Prostate gland (tissue), 2 donors: ENCODE results near the gene GJB6. TPM values are rescaled to one million over a fixed set of nuclear protein-coding genes. Genes with fewer than 3 reads are reported as not detected.
A peak's percentile ranks its signal among the peaks of the same experiment; 100 is the strongest.
"Not testable (repeated sequence)": the region's sequence is repeated elsewhere in the genome, so short reads cannot be mapped to it uniquely, and the experiment has no call there.

Experiments used
- DNase-seq: peaks from one replicate; pipeline ENCODE4 v3.0.0-alpha.2; 2019; ENCODE audit warnings: low spot score
- H3K27ac ChIP-seq, 2 donors: fragments of 200-600 bp; sonication (generic); 2 replicates each; pipeline ENCODE4 v1.5.1; 2017 to 2019
- H3K27me3 ChIP-seq: fragments of 200-600 bp; sonication (generic); replicated peaks from 2 replicates; pipeline ENCODE4 v1.5.1; 2019; ENCODE audit not compliant: insufficient read depth
- H3K36me3 ChIP-seq, 2 donors: fragments of 200-600 bp; sonication (generic); 1 replicate in 1 of 2; 2 replicates in 1 of 2; pipeline versions ENCODE4 v1.5.1 to v1.8.1; 2017 to 2019
- H3K4me1 ChIP-seq: fragments of 200-600 bp; sonication (generic); replicated peaks from 2 replicates; pipeline ENCODE4 v1.5.1; 2019
- H3K4me3 ChIP-seq, 2 donors: fragments of 200-600 bp; sonication (generic); 2 replicates each; pipeline ENCODE4 v1.5.1; 2017 to 2019
- H3K9me3 ChIP-seq: fragments of 200-600 bp; sonication (generic); 2 replicates; pipeline ENCODE4 v1.5.1; 2017
- POLR2A ChIP-seq: fragments of 450-650 bp; IDR thresholded peaks from one replicate; pipeline ENCODE4 v1.6.1; 2016; ENCODE audit warnings: antibody characterized with exemption, mild to moderate bottlenecking
- POLR2AphosphoS5 ChIP-seq: sonication (generic); formaldehyde crosslinking; IDR thresholded peaks from one replicate; pipeline ENCODE4 v1.6.1; 2017; ENCODE audit warnings: antibody characterized with exemption
- WGBS: methylation state at CpG from one replicate; pipeline ENCODE4 v1.1.5; 2018; 5-methylcytosine and 5-hydroxymethylcytosine counted together
- intact Hi-C: fragments of 100-400 bp; cut with DNase I; formaldehyde crosslinking; loops from one replicate; pipeline ENCODE4 v1.14.2; 2022
- total RNA-seq, 2 donors: library from RNA; depleted of rRNA; stranded (reverse); fragments of >200 nt; gene quantifications; one replicate each; pipeline ENCODE4 v1.1.0, GENCODE V29; 2016
- TF ChIP-seq, protein P1 (sequence below), 4 experiments: fragments of 200-600 bp in 2 of 4; fragments of 450-650 bp in 2 of 4; sonication (generic) in 2 of 4; IDR thresholded peaks; 1 replicate in 3 of 4; 2 replicates in 1 of 4; pipeline ENCODE4 v1.5.1; 2016 to 2019; ENCODE audit warnings: antibody characterized with exemption in 4 of 4, mild to moderate bottlenecking in 2 of 4, moderate library complexity in 2 of 4

The GJB6 gene
- total RNA-seq = under 1 TPM; 0.28 to 0.32 TPM

DNA sequence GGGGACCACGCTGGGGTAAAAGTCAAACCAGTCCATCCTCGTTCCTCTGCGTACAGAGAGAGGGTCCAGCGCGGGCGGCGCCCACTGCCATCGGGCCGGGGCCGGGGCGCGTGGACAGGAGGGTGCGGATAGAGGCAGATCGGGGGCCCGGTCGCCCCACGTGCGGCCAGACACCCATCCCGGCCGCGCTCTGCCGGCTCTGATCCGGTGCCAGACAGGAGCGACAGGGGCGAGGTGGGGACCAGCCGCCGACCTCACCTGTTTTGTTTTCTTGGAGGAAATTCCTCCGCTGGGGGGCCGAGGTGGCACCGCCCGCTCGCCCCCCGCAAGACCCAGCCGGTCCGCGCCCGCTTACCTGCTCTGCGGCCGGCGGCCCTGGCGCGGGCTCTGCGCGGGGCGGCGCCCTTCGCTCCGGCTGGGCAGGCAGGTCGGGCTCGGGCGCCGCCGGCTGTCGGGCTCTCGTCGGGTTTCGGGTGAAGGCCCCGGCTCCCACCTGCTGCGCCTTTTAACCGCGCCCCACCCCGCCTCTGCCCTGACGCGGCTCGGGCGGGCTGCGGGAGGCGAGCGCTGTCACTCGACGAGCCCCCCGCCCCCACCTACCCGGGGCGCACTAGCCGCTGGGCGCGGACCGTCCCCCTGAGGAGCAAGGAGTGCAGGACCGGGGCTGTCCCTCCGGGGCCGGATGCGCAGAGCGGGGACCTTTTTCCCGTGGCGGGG, at the start of gene GJB6:
GJB6 (minus strand) TSS at position 481 of the 717 bp plus-strand sequence. CDS start 8,839 bp downstream, outside the sequence.
- peaks cover 12% of the 10 kb centered on the region for H3K27me3 ChIP-seq
- DNase-seq = no peak
- intact Hi-C loops = no loop called here

DNA sequence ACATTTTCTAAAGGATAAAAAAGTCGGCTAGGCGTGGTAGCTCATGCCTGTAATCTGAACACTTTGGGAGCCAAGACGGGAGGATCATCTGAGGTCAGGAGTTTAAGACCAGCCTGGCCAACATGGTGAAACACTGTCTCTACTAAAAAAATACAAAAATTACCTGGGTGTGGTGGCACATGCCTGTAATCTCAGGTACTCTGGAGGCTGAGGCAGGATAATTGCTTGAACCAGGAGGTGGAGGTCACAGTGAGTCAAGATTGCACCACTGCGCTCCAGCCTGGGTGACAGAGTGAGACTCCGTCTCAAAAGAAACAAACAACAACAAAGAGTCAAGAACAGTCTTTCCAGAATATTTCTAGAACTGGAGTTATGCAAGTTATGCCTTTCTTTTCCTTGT, 44.8 kb upstream of the GJB6 start:
- H3K27me3 ChIP-seq, H3K4me3 ChIP-seq, H3K36me3 ChIP-seq, H3K9me3 ChIP-seq, H3K4me1 ChIP-seq, DNase-seq, intact Hi-C loops, H3K27ac ChIP-seq: not testable (repeated sequence)
- WGBS = 87% methylated on average over 5 of the region's 5 CpGs

More for the DNA sequence above, at the start of gene GJB6:
- 3% methylated on average over 49 of the region's 85 CpGs for WGBS
- no peak for TF ChIP-seq POLR2A
- TF ChIP-seq, protein P1, sequence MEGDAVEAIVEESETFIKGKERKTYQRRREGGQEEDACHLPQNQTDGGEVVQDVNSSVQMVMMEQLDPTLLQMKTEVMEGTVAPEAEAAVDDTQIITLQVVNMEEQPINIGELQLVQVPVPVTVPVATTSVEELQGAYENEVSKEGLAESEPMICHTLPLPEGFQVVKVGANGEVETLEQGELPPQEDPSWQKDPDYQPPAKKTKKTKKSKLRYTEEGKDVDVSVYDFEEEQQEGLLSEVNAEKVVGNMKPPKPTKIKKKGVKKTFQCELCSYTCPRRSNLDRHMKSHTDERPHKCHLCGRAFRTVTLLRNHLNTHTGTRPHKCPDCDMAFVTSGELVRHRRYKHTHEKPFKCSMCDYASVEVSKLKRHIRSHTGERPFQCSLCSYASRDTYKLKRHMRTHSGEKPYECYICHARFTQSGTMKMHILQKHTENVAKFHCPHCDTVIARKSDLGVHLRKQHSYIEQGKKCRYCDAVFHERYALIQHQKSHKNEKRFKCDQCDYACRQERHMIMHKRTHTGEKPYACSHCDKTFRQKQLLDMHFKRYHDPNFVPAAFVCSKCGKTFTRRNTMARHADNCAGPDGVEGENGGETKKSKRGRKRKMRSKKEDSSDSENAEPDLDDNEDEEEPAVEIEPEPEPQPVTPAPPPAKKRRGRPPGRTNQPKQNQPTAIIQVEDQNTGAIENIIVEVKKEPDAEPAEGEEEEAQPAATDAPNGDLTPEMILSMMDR (IDR thresholded peaks at IDR 0.05) = peak in 1 of 4 experiments; percentile 15
- TF ChIP-seq POLR2AphosphoS5 = no peak
- H3K36me3 ChIP-seq = no peaks in the 10 kb centered on the region
- H3K27ac ChIP-seq = no peak within 1 kb of the TSS
- no peaks in the 10 kb centered on the region for H3K4me1 ChIP-seq
- no peaks in the 10 kb centered on the region for H3K9me3 ChIP-seq
- peak within 1 kb of the TSS; percentile 12 to 30 for H3K4me3 ChIP-seq

- Histone ChIP-seq H3K36me3 (no peaks in the 10 kb centered on the region), H3K4me1 (no peaks in the 10 kb centered on the region), H3K9me3 (no peaks in the 10 kb centered on the region), H3K27ac (no peak overlapping the region), H3K4me3 (no peak overlapping the region), H3K27me3 (no peaks in the 10 kb centered on the region)
- WGBS = 47% methylated on average over 4 of the region's 4 CpGs
- intact Hi-C loops = no loop called here
- no peak for TF ChIP-seq POLR2A
- peak; percentile 84 for TF ChIP-seq POLR2AphosphoS5
- TF ChIP-seq, protein P1 (IDR thresholded peaks at IDR 0.05) = no peak
- DNase-seq = peak; percentile 66
Observed at GRCh38 chr13:20274466-20274865, 42.3 kb upstream of the GJB6 start.

DNA sequence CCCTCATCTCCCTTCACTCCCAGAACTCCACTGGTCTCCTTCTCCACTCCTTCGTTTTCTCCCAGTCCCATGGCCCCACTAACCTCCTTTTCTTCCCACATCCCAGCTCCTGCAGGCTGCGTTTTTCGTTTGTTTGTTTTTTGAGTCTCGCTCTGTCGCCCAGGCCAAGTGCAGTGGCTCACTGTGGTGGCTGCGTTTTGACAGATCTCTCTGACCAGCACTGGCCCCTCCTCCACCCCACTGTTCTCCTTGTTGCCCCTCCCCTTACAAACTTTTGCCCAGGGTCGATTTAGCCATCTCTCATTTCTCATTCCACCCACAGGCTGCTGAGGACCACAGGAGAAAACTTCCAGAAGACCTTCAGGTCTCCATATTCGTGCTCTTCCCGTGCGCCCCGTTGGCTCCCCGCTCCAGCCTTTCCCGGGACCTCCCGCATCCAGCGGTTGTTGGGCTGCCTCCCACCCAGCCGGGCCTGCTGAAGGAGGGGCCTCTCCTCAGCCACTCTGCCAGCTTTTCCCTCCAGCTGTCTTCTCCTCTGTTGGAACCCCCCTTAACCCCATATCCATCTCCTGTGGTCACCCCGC, 40.6 kb upstream of the GJB6 start:
- no peak overlapping the region for H3K4me3 ChIP-seq
- 79% methylated on average over 17 of the region's 17 CpGs for WGBS
- no peaks in the 10 kb centered on the region for H3K4me1 ChIP-seq
- no peak overlapping the region for H3K27ac ChIP-seq
- TF ChIP-seq POLR2AphosphoS5 = no peak
- no peak for TF ChIP-seq POLR2A
- TF ChIP-seq, protein P1 (IDR thresholded peaks at IDR 0.05) = no peak
- DNase-seq = no peak
- H3K9me3 ChIP-seq = no peaks in the 10 kb centered on the region
- H3K27me3 ChIP-seq = no peaks in the 10 kb centered on the region
- H3K36me3 ChIP-seq = no peaks in the 10 kb centered on the region
- intact Hi-C loops = no loop called here

DNA sequence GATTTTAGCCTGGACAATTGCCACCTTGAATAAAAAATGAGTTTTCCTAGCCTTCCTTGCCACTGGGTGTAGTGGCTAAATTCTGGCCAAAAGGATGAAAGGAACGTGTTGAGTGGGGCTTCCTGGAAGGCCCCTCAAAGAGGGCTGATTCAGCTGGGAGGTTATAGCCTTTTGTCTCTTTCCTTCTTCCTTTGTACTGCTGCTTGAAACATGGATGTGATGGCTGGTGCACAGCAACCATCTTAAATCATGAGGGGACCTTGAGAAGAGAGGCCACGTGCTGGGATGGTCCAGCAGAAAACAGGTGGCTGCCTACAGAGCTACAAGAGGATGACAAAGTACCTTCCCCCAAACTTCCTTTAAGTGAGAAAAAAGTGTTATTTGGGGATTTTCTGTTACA, 40.0 kb upstream of the GJB6 start:
- 74% methylated on average over 2 of the region's 2 CpGs for WGBS
- DNase-seq = no peak
- Histone ChIP-seq H3K4me1 (no peaks in the 10 kb centered on the region), H3K4me3 (no peak overlapping the region), H3K27ac (no peak overlapping the region), H3K9me3 (no peaks in the 10 kb centered on the region), H3K27me3 (no peaks in the 10 kb centered on the region), H3K36me3 (no peaks in the 10 kb centered on the region)
- TF ChIP-seq POLR2AphosphoS5 (no peak), POLR2A (no peak)
- TF ChIP-seq, protein P1 (IDR thresholded peaks at IDR 0.05) = no peak
- intact Hi-C loops = no loop called here
